ENCODE data around the gene MGAT4B.

- TF ChIP-seq CTCF (conservative IDR thresholded peaks at IDR 0.05) (no peak), ZFX (IDR thresholded peaks at IDR 0.05) (no peak)
These were observed 34.1 kb upstream of the MGAT4B start for GRCh38 chr5:179840766-179841165.
